HepG2 (cell line): ENCODE data around the gene DAAM2. TPM values are rescaled to one million over a fixed set of nuclear protein-coding genes. Genes with fewer than 3 reads are reported as not detected.

ENCODE experiments used
- ATAC-seq: fragments of 200-7000 bp; cut with Tn5 transposase; 3 replicates; pipeline ENCODE4 v1.9.1; 2020; ENCODE audit warnings: mild to moderate bottlenecking, moderate library complexity
- BruUV-seq: library from RNA; stranded (reverse); fragments of 400-500 nt; replicated peaks from 2 replicates; lab custom pipeline; 2021; lab: Mats Ljungman, UMichigan
- CTCF ChIA-PET: fragments of 300-600 bp; formaldehyde crosslinking; extraction: SDS; loops from one replicate; lab custom pipeline; 2021; ENCODE audit warnings: low total read pairs, inconsistent platforms, low intra/inter-chr PET ratio; lab: Yijun Ruan, JAX
- POLR2A ChIA-PET: fragments of 350-600 bp; sonication (Branson Sonifier 250); formaldehyde crosslinking; loops from one replicate; lab custom pipeline; 2020; ENCODE audit warnings: antibody characterized with exemption, inconsistent platforms; lab: Yijun Ruan, JAX
- DNase-seq: peaks from one replicate; pipeline ENCODE4 v3.0.0-alpha.2; 2015; ENCODE audit warnings: low spot score
- FAIRE-seq: peaks from 3 replicates; lab custom pipeline; 2011; peaks lifted over from hg19 to GRCh38; lab: Jason Lieb, UNC
- H2AFZ ChIP-seq: one replicate; pipeline ENCODE4 v1.6.1; 2011; ENCODE audit warnings: low read length, inconsistent platforms
- H3K27ac ChIP-seq: fragments of 300-600 bp; 3 replicates; pipeline ENCODE4 v1.8.0; 2011; ENCODE audit warnings: mixed run types, mild to moderate bottlenecking, mixed read lengths, low read length, inconsistent platforms; ENCODE audit not compliant: insufficient read depth; ENCODE audit errors: extremely low read length
- H3K27me3 ChIP-seq, 2 experiments: fragments of 200-600 bp in 1 of 2; 2 replicates in 1 of 2; 3 replicates in 1 of 2; pipeline versions ENCODE4 v1.6.0 to v1.8.0; 2011; ENCODE audit warnings: low read length in 2 of 2, mild to moderate bottlenecking in 2 of 2, moderate library complexity in 2 of 2, inconsistent platforms in 1 of 2; ENCODE audit not compliant: insufficient read depth in 2 of 2, control insufficient read depth in 1 of 2
- H3K36me3 ChIP-seq, 2 experiments: fragments of 200-600 bp in 1 of 2; replicated peaks in 1 of 2; 2 replicates in 1 of 2; 3 replicates in 1 of 2; pipeline versions ENCODE4 v1.5.1 to v1.8.0; 2011; ENCODE audit warnings: low read length in 2 of 2, inconsistent platforms in 1 of 2; ENCODE audit not compliant: insufficient read depth in 2 of 2, control insufficient read depth in 1 of 2
- H3K4me1 ChIP-seq: 2 replicates; pipeline ENCODE4 v1.5.1; 2012; ENCODE audit warnings: low read length, inconsistent platforms; ENCODE audit not compliant: insufficient read depth
- H3K4me2 ChIP-seq: 2 replicates; pipeline ENCODE4 v1.6.0; 2011; ENCODE audit warnings: low read depth, low read length, inconsistent platforms
- H3K4me3 ChIP-seq, 3 experiments: fragments of 200-600 bp in 1 of 3; sonication (generic), shearing (Covaris generic) in 1 of 3; replicated peaks in 1 of 3; 2 replicates each; pipeline ENCODE4 v1.5.1; 2011 to 2016; ENCODE audit warnings: low read length in 3 of 3, inconsistent platforms in 2 of 3, low read depth in 2 of 3, mild to moderate bottlenecking in 2 of 3, control low read depth in 1 of 3, mixed read lengths in 1 of 3; ENCODE audit not compliant: insufficient read depth in 1 of 3
- H3K79me2 ChIP-seq: one replicate; pipeline ENCODE4 v1.6.1; 2011; ENCODE audit warnings: low read length, inconsistent platforms; ENCODE audit not compliant: insufficient read depth
- H3K9ac ChIP-seq: 2 replicates; pipeline ENCODE4 v1.6.0; 2011; ENCODE audit warnings: mild to moderate bottlenecking, low read depth, low read length, inconsistent platforms; ENCODE audit not compliant: insufficient read depth
- H3K9me3 ChIP-seq: 2 replicates; pipeline ENCODE4 v1.5.1; 2012; ENCODE audit warnings: mild to moderate bottlenecking, low read length
- H4K20me1 ChIP-seq: 2 replicates; pipeline ENCODE4 v1.6.0; 2011; ENCODE audit warnings: inconsistent platforms, mild to moderate bottlenecking, low read length, moderate library complexity; ENCODE audit not compliant: insufficient read depth
- HIC2 ChIP-seq: sonication (generic); formaldehyde crosslinking; IDR thresholded peaks from 2 replicates; pipeline ENCODE4 v1.9.0; 2022; ENCODE audit warnings: low read depth, missing genetic modification reagents
- MAFF ChIP-seq: IDR thresholded peaks from 2 replicates; pipeline ENCODE4 v1.6.1; 2011; ENCODE audit warnings: low read depth, low read length, improper control_type of control experiment
- MAFK ChIP-seq, 2 experiments: IDR thresholded peaks in 1 of 2; conservative IDR thresholded peaks in 1 of 2; 2 replicates each; pipeline ENCODE4 v1.6.1; 2011; ENCODE audit warnings: improper control_type of control experiment in 2 of 2, low read length in 2 of 2
- TFDP1 ChIP-seq: IDR thresholded peaks from 2 replicates; pipeline ENCODE4 v1.6.1; 2016; ENCODE audit warnings: missing compliant biosample characterization, missing genetic modification reagents, borderline replicate concordance
- ZNF501 ChIP-seq: sonication (generic); formaldehyde crosslinking; IDR thresholded peaks from 2 replicates; pipeline ENCODE4 v1.5.1; 2020; ENCODE audit warnings: mild to moderate bottlenecking, moderate library complexity, missing genetic modification reagents
- ZNF580 ChIP-seq: IDR thresholded peaks from 2 replicates; pipeline ENCODE4 v1.6.1; 2016; ENCODE audit warnings: low read depth, borderline replicate concordance
- WGBS: methylation state at CpG from one replicate; pipeline ENCODE4 v1.1.6; 2017; ENCODE audit warnings: low lambda C conversion rate; 5-methylcytosine and 5-hydroxymethylcytosine counted together
- in situ Hi-C: cut with HindIII; loops from 2 replicates; pipeline ENCODE4 v1.10.0; 2017; ENCODE audit warnings: low pct_unique_long_range_greater_than_20kb; ENCODE audit not compliant: extremely low pct_ligation_motif_present
- intact Hi-C: fragments of 100-400 bp; cut with micrococcal nuclease; formaldehyde crosslinking; loops from one replicate; pipeline ENCODE4 v1.10.0; 2022; ENCODE audit not compliant: unreplicated experiment
- polyA plus RNA-seq, 8 experiments: library from polyadenylated mRNA; depleted of rRNA in 3 of 8; stranded (reverse) in 7 of 8; unstranded in 1 of 8; fragments of >200 nt; fragmentation: Illumina TruSeq in 4 of 8; extraction: Trizol in 4 of 8; gene quantifications; 2 replicates each; pipeline versions ENCODE4 v1.2.1 to v1.2.3, GENCODE V29; 2011 to 2016; ENCODE audit warnings: low read depth in 4 of 8, missing spikeins in 1 of 8, mixed read lengths in 1 of 8; ENCODE audit not compliant: insufficient read depth in 1 of 8
- total RNA-seq, 5 experiments: library from RNA; depleted of rRNA; stranded (reverse); fragments of >200 nt; fragmentation: Illumina TruSeq; extraction: Trizol; gene quantifications; 2 replicates each; pipeline ENCODE4 v1.2.3, GENCODE V29; 2016; ENCODE audit warnings: low read depth in 1 of 5

Gene DAAM2
- total and polyA plus RNA-seq, 2 of the 13 experiments (the other 11 are each of a cell fraction or from before 2014, with no cell fraction given): 0.01 TPM; not detected in 1

GRCh38 chr6:39803872-39804271 lies 11.7 kb downstream of the DAAM2 start:
- no peak overlapping the region for H2AFZ ChIP-seq
- intact Hi-C loops (no loop called here), in situ Hi-C loops (no loop called here)
- H3K36me3 ChIP-seq: no peaks in the 10 kb centered on the region
- DNase-seq (no peak), ATAC-seq (no peak), FAIRE-seq (no peak)
- no peak overlapping the region for H3K27ac ChIP-seq
- no peaks in the 10 kb centered on the region for H3K9me3 ChIP-seq
- H3K9ac ChIP-seq: no peak overlapping the region
- H4K20me1 ChIP-seq: no peaks in the 10 kb centered on the region
- H3K4me1 ChIP-seq: peaks cover 14% of the 10 kb centered on the region
- no TSS peak for BruUV-seq
- no peak overlapping the region for H3K4me2 ChIP-seq
- H3K4me3 ChIP-seq: no peak overlapping the region
- H3K27me3 ChIP-seq: no peaks in the 10 kb centered on the region; a peak in 2 of 5 replicates
- 31% methylated on average over 3 of the region's 3 CpGs for WGBS
- POLR2A ChIA-PET: no interaction called here
- CTCF ChIA-PET: no interaction called here
- no peak for TF ChIP-seq HIC2 (CRISPR knock-in tag)
- TF ChIP-seq ZNF580 (CRISPR knock-in tag): no peak
- no peak for TF ChIP-seq ZNF501 (CRISPR knock-in tag)
- TF ChIP-seq, all 625 proteins: peak for 0
- H3K79me2 ChIP-seq: no peaks in the 10 kb centered on the region

- ChIA-PET POLR2A (no interaction called here), CTCF (no interaction called here)
- no peak for FAIRE-seq
- no peak for ATAC-seq
- 44% methylated on average over 5 of the region's 5 CpGs for WGBS
- H3K79me2 ChIP-seq: no peaks in the 10 kb centered on the region
- H3K36me3 ChIP-seq: no peaks in the 10 kb centered on the region
- DNase-seq: no peak
- no peaks in the 10 kb centered on the region for H3K9me3 ChIP-seq
- H3K4me1 ChIP-seq: peaks cover 14% of the 10 kb centered on the region
- no peak overlapping the region for H3K4me2 ChIP-seq
- TF ChIP-seq MAFF (peak; percentile 61; the same call in 1 of the 2 replicates), MAFK (conservative IDR thresholded peaks at IDR 0.05 in 1 of 2, IDR thresholded peaks at IDR 0.05 in 1 of 2; ENCODE audit: low read length in 2 of 2) (peak; percentile 64 to 72; a peak in 3 of 4 replicates), TFDP1 (CRISPR knock-in tag) (no peak)
- intact Hi-C loops (no loop called here), in situ Hi-C loops (no loop called here)
- H3K27ac ChIP-seq: no peak overlapping the region
- H3K27me3 ChIP-seq: no peaks in the 10 kb centered on the region; a peak in 2 of 5 replicates
- BruUV-seq: no TSS peak
- H4K20me1 ChIP-seq: no peaks in the 10 kb centered on the region
- H2AFZ ChIP-seq: no peak overlapping the region
- no peak overlapping the region for H3K4me3 ChIP-seq
- H3K9ac ChIP-seq: no peak overlapping the region
Observed at GRCh38 chr6:39804466-39805065, 12.4 kb downstream of the DAAM2 start.
